HL-60 (cell line): ENCODE measurements around the gene SMIM12.

ENCODE experiments used
- DNase-seq, 2 experiments: peaks; one replicate each; pipeline ENCODE4 v3.0.0-alpha.2; 2010 to 2020; ENCODE audit warnings: low read depth in 1 of 2, low spot score in 1 of 2
- H3K27ac ChIP-seq: fragments of 250-450 bp; sonication (Bioruptor Pico); replicated peaks from 2 replicates; pipeline ENCODE4 v1.5.1; 2020; ENCODE audit warnings: mild to moderate bottlenecking, moderate library complexity
- H3K27me3 ChIP-seq: fragments of 250-450 bp; sonication (Bioruptor Pico); 2 replicates; pipeline ENCODE4 v1.5.1; 2021; ENCODE audit warnings: mild to moderate bottlenecking, moderate library complexity; ENCODE audit not compliant: insufficient read depth, poor library complexity, severe bottlenecking
- H3K4me3 ChIP-seq: replicated peaks from 2 replicates; pipeline ENCODE4 v1.5.1; 2011; ENCODE audit warnings: mild to moderate bottlenecking, control low read depth, low read length; ENCODE audit not compliant: insufficient read depth
- CTCF ChIP-seq: IDR thresholded peaks from one replicate; pipeline ENCODE4 v1.5.1; 2011; ENCODE audit warnings: low read length, control low read depth, inconsistent platforms; ENCODE audit not compliant: insufficient read depth
- GABPA ChIP-seq: IDR thresholded peaks from 2 replicates; pipeline ENCODE4 v1.6.1; 2012; ENCODE audit warnings: low read depth
- POLR2AphosphoS5 ChIP-seq: IDR thresholded peaks from 2 replicates; pipeline ENCODE4 v1.6.1; 2012; ENCODE audit warnings: low read depth
- REST ChIP-seq: IDR thresholded peaks from 2 replicates; pipeline ENCODE4 v1.6.1; 2012; ENCODE audit warnings: low read depth; ENCODE audit not compliant: insufficient replicate concordance
- SPI1 ChIP-seq: IDR thresholded peaks from 2 replicates; pipeline ENCODE4 v1.6.1; 2012; ENCODE audit warnings: low read depth, mild to moderate bottlenecking, borderline replicate concordance

Gene SMIM12

GRCh38 chr1:34889705-34890104 is 30.2 kb upstream of the SMIM12 start:
- no peak overlapping the region for H3K4me3 ChIP-seq
- DNase-seq = no peak
- TF ChIP-seq REST = no peak
- TF ChIP-seq GABPA = no peak
- no peak for TF ChIP-seq SPI1
- TF ChIP-seq CTCF = no peak
- no peak for TF ChIP-seq POLR2AphosphoS5
- H3K27ac ChIP-seq = no peak overlapping the region
- peaks cover 16% of the 10 kb centered on the region for H3K27me3 ChIP-seq

- H3K4me3 ChIP-seq = no peak overlapping the region
- TF ChIP-seq REST (no peak), CTCF (no peak), GABPA (no peak), SPI1 (no peak), POLR2AphosphoS5 (no peak)
- no peak overlapping the region for H3K27ac ChIP-seq
- no peak for DNase-seq
- peaks cover 24% of the 10 kb centered on the region for H3K27me3 ChIP-seq
Observed at GRCh38 chr1:34887593-34887992, 28.0 kb upstream of the SMIM12 start.

- H3K27ac ChIP-seq = no peak overlapping the region
- DNase-seq = no peak
- peak overlapping the region; percentile 36 for H3K4me3 ChIP-seq
- peaks cover 24% of the 10 kb centered on the region for H3K27me3 ChIP-seq
- no peak for TF ChIP-seq REST
Observed at GRCh38 chr1:34885405-34886247, 26.1 kb upstream of the SMIM12 start.
